BLaER1 treated with 17β-estradiol and CSF1 and Interleukin-3, amounts not matched to agents 10 nM and 100 nM (cell line): ENCODE measurements around the gene CFAP61.
A peak's percentile ranks its signal among the peaks of the same experiment; 100 is the strongest.
"Not testable (repeated sequence)": the region's sequence is repeated elsewhere in the genome, so short reads cannot be mapped to it uniquely, and the experiment has no call there.

Experiments used
- H3K27ac ChIP-seq, 11 experiments: shearing (Covaris generic); formaldehyde crosslinking; 2 replicates each; pipeline ENCODE4 v1.8.1; 2022
- H3K27me3 ChIP-seq, 11 experiments: shearing (Covaris generic); formaldehyde crosslinking; 2 replicates each; pipeline ENCODE4 v1.8.1; 2022
- H3K36me3 ChIP-seq, 11 experiments: shearing (Covaris generic); formaldehyde crosslinking; 2 replicates each; pipeline ENCODE4 v1.8.1; 2022
- H3K4me1 ChIP-seq, 10 experiments: shearing (Covaris generic); formaldehyde crosslinking; 2 replicates each; pipeline ENCODE4 v1.8.1; 2022
- H3K4me2 ChIP-seq, 11 experiments: shearing (Covaris generic); formaldehyde crosslinking; 2 replicates each; pipeline ENCODE4 v1.8.1; 2022
- H3K4me3 ChIP-seq, 10 experiments: shearing (Covaris generic); formaldehyde crosslinking; 2 replicates each; pipeline ENCODE4 v1.8.1; 2022
- H3K9ac ChIP-seq, 11 experiments: shearing (Covaris generic); formaldehyde crosslinking; 2 replicates each; pipeline ENCODE4 v1.8.1; 2022
- H3K9me3 ChIP-seq, 11 experiments: shearing (Covaris generic); formaldehyde crosslinking; replicated peaks in 1 of 11; 2 replicates each; pipeline ENCODE4 v1.8.1; 2022
- H4K20me1 ChIP-seq, 11 experiments: shearing (Covaris generic); formaldehyde crosslinking; 2 replicates each; pipeline ENCODE4 v1.8.1; 2022
- Cebpa-rat ChIP-seq, 11 experiments: shearing (Covaris generic); IDR thresholded peaks; 2 replicates each; pipeline ENCODE4 v1.8.1; 2022

CFAP61 gene

DNA sequence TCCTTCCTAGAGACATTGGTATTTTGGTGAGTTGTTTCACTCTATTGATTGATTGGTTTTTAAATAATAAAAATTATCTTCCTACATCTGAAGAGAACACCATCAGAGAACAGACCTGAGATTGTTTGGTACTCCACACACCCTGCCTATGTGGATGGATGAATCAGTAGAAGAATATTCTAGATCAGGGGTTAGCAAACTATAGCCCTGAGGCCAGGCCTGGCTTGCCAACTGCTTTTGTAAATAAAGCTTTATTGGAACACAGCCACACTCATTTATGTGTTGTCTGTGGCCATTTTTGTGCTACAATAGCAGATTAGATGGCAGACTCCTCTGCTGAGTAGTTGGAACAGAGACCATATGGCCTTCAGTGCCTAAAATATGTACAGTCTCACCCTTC is 176.0 kb downstream of the CFAP61 start:
- Histone ChIP-seq H3K9me3 (peaks cover 0 to 16% (median 9%) of the 10 kb centered on the region in 11 experiments; a peak in 9 of 22 replicates), H4K20me1 (no peaks in the 10 kb centered on the region), H3K36me3 (no peaks in the 10 kb centered on the region), H3K4me1 (peaks cover 12 to 32% (median 27%) of the 10 kb centered on the region in 10 experiments), H3K27me3 (no peaks in the 10 kb centered on the region), H3K27ac (no peak overlapping the region), H3K4me3 (no peak overlapping the region), H3K4me2 (no peak overlapping the region), H3K9ac (no peak overlapping the region)
- TF ChIP-seq Cebpa-rat (IDR thresholded peaks at IDR 0.05): no peak

DNA sequence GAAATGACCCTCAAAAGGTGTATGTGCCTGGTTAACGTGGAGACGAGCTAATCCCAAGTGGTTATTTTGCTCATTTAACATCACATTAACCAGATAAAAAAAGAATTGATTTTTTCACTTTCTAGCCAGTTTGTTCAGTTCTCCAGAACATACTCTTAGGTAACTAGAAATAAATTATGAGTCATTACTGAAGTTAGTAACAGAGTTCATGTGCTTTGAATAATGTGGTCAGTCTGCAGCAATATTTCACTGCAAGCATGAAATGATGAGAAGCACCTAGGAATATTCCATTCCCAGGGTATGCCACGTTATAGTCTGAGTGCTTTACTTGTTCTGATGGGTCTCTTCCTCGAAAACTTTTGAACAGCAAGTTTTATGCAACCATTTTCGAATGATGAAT is 177.3 kb downstream of the CFAP61 start:
- no peak overlapping the region for H3K9ac ChIP-seq
- H3K27ac ChIP-seq: no peak overlapping the region
- H3K9me3 ChIP-seq: peaks cover 0 to 16% (median 9%) of the 10 kb centered on the region in 11 experiments; a peak in 9 of 22 replicates
- no peaks in the 10 kb centered on the region for H4K20me1 ChIP-seq
- H3K36me3 ChIP-seq: no peaks in the 10 kb centered on the region
- no peak for TF ChIP-seq Cebpa-rat (IDR thresholded peaks at IDR 0.05)
- H3K4me1 ChIP-seq: peaks cover 12 to 44% (median 39%) of the 10 kb centered on the region in 10 experiments
- H3K4me3 ChIP-seq: no peak overlapping the region
- H3K4me2 ChIP-seq: 0 out of 22 replicates have a peak overlapping the region, but pooled peaks of 1 of the 11 experiments have one; percentile 12
- no peaks in the 10 kb centered on the region for H3K27me3 ChIP-seq

DNA sequence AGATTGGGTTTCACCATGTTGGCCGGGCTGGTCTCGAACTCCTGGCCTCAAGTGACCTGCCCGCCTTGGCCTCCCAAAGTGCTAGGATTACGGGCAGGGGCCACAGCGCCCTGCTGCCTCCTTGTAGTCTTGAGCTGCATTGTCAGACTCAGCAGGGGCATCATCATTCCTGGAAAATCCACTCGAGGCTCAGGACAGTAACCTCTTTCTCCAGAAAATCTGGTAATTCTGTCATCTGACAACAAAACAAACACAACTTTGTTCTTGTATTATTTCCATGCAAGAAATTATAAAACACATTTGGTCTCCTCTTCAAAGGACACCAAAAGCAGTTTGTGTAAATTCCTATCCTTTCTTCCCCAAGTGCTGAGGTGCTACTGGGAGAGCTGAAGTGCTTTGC is 178.4 kb downstream of the CFAP61 start:
- Histone ChIP-seq H4K20me1 (no peaks in the 10 kb centered on the region), H3K27me3 (no peaks in the 10 kb centered on the region), H3K9ac (no peak overlapping the region; a peak in 1 of 22 replicates), H3K4me3 (no peak overlapping the region), H3K36me3 (no peaks in the 10 kb centered on the region), H3K4me2 (peak overlapping the region in 8 of 11 experiments; percentile 52 to 81 (median 75); a peak in 14 of 22 replicates), H3K9me3 (peaks cover 0 to 16% (median 9%) of the 10 kb centered on the region in 11 experiments; a peak in 9 of 22 replicates), H3K4me1 (peaks cover 12 to 55% (median 50%) of the 10 kb centered on the region in 10 experiments), H3K27ac (peak overlapping the region in 1 of 11 experiments; percentile 79; a peak in 3 of 22 replicates)
- no peak for TF ChIP-seq Cebpa-rat (IDR thresholded peaks at IDR 0.05)

DNA sequence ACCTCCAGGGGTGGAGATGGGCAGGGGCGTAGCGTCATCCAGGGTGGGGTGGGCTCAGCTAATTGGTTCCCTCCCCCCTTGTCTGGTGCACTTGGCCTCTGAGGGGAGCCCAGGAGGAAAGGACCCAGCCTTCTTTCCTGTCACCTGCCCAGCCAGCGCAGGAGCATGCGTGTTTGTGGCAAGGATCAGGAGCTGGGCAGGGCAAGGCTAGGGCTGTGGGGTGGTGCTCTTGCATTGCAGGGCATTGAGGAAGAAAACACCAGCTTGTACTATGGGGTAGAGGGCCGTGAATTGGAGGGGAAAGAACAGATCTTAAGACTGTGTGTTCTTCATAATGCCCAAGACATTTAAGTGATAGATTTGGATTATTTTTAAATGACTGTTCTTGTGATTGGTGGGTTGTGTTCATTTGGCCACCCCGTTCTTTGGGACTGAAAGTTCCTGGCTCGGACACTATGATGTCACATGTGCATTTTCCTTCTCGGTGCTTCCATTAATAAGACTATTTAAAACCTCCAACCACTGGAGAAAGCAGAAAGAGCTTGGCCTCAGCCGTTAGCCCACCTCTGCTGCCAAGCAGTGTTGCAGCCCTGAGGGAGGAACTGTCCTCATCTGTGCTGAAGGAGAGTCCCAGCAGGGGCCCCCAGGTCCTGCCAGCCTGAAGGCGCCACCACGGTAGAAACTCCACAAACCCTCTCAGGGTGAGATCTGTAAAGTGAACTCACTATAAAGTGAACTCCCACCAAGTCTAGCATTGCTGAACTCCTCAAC is 179.4 kb downstream of the CFAP61 start:
- H3K9ac ChIP-seq: peak overlapping the region in 4 of 11 experiments; percentile 40 to 67 (median 52); a peak in 6 of 22 replicates
- peaks cover 12 to 56% (median 50%) of the 10 kb centered on the region in 10 experiments for H3K4me1 ChIP-seq
- H3K4me3 ChIP-seq: no peak overlapping the region; a peak in 1 of 20 replicates
- H3K27me3 ChIP-seq: no peaks in the 10 kb centered on the region
- H3K27ac ChIP-seq: peak overlapping the region in 7 of 11 experiments; percentile 43 to 79 (median 72); a peak in 12 of 22 replicates
- H3K36me3 ChIP-seq: no peaks in the 10 kb centered on the region
- H3K9me3 ChIP-seq: peaks cover 0 to 11% (median 8%) of the 10 kb centered on the region in 11 experiments; a peak in 9 of 22 replicates
- no peaks in the 10 kb centered on the region for H4K20me1 ChIP-seq
- peak overlapping the region in 10 of 11 experiments; percentile 50 to 81 (median 74); a peak in 20 of 22 replicates for H3K4me2 ChIP-seq
- no peak for TF ChIP-seq Cebpa-rat (IDR thresholded peaks at IDR 0.05)

DNA sequence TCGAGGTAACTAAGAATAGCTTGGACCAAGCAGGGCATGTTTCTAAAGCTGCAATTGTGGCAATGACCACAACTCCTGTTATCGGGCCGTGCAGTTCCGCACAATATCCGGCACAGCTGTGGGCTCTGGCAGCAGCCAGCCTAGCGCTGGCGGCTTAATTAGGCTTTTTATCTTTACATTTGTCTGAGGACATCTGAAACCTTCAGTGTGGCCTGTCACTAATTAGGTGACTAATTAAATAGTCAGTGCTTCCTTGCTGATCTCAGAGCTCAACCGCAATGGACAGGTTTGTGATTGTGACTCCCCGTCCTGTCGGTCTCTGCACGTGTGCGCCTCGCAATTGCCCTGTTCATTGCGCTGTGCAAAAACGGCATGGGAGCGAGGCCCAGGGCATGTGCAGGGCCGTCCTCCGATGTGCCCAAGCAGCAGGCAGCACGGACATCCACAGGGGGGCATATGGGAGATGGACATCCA is 180.7 kb downstream of the CFAP61 start:
- Histone ChIP-seq H4K20me1 (no peaks in the 10 kb centered on the region), H3K4me1 (peaks cover 12 to 56% (median 50%) of the 10 kb centered on the region in 10 experiments), H3K27me3 (no peaks in the 10 kb centered on the region), H3K27ac (peak overlapping the region in 7 of 11 experiments; percentile 6 to 79 (median 72); a peak in 10 of 22 replicates), H3K9me3 (no peaks in the 10 kb centered on the region), H3K4me3 (peak overlapping the region in 1 of 10 experiments; percentile 2; a peak in 1 of 20 replicates), H3K36me3 (no peaks in the 10 kb centered on the region), H3K4me2 (peak overlapping the region; percentile 45 to 81 (median 73)), H3K9ac (peak overlapping the region in 4 of 11 experiments; percentile 29 to 67 (median 52); a peak in 6 of 22 replicates)
- peak in 2 of 11 experiments; percentile 7 to 34; a peak in 2 of 22 replicates for TF ChIP-seq Cebpa-rat (IDR thresholded peaks at IDR 0.05)

DNA sequence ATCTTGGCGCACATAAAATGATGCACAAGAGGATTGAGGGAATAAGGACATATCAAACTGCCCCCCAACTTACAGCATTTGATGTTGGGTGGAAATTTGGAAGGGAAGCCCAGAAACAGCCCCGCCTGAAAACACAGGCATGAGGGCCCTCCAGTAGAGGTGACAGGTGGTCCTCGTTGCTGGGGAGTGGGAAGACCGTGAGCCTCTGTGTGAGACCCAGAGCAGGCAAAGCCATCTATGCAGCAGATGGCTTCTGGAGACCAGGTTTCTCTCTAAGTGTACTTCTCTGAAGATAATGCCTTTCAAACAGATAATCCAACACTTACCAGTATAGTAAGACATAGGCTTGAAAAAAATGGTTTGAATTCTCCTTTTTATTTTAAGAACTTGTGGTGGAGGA is 183.3 kb downstream of the CFAP61 start:
- no peak for TF ChIP-seq Cebpa-rat (IDR thresholded peaks at IDR 0.05)
- H3K9me3 ChIP-seq: no peaks in the 10 kb centered on the region
- no peaks in the 10 kb centered on the region for H3K27me3 ChIP-seq
- H3K27ac ChIP-seq: no peak overlapping the region
- H3K4me1 ChIP-seq: peaks cover 12 to 50% (median 49%) of the 10 kb centered on the region in 10 experiments
- no peak overlapping the region for H3K4me3 ChIP-seq
- no peak overlapping the region for H3K9ac ChIP-seq
- no peaks in the 10 kb centered on the region for H3K36me3 ChIP-seq
- peak overlapping the region in 8 of 11 experiments; percentile 16 to 81 (median 74); a peak in 9 of 22 replicates for H3K4me2 ChIP-seq
- no peaks in the 10 kb centered on the region for H4K20me1 ChIP-seq

DNA sequence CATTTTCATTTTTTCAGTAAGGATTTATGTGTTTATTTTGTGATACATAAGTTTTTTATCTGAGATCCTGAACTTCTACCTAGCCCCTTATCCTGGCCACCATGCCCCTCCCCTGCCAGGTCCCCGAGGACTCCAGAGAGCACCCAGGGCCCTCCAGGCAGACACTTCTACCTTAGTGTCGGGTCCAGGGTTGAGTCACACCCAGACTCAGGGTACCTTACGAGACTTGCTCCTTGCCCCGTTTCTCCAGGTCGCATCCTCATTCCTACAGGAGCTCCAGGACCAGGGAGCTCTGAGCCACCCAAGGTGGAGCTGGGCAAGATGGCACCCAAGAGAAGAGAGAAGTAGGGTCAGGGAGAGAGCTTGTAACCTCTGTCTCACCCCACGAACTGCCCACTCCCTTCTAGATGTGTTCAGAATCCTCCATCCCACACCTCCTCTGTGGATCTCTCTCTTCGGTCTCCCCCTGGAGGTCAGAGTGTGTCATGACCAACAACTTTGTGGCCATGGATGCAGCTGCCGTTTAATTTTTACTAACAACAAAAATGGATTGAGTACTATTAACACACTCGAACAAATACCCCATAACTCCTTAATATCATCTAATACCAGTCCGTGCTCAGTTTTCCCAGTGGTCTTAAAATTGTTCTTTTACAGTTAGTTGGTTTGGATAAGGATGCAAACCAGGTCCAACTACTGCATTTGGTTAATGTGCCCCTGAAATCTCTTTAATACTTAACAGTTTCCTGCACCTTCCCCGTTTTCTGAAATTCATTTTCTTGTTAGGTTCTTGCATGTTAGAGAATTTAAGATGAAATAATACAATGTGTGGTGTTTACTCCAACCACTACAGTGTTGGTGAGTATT is 185.0 kb downstream of the CFAP61 start:
- no peak for TF ChIP-seq Cebpa-rat (IDR thresholded peaks at IDR 0.05)
- H3K9me3 ChIP-seq: 0 out of 22 replicates have a peak, but pooled peaks cover 0 to under 1% (median 0%) of the 10 kb centered on the region in 11 experiments
- peaks cover 10 to 34% (median 33%) of the 10 kb centered on the region in 10 experiments for H3K4me1 ChIP-seq
- no peak overlapping the region for H3K4me3 ChIP-seq
- no peak overlapping the region for H3K27ac ChIP-seq
- H3K36me3 ChIP-seq: no peaks in the 10 kb centered on the region
- H3K27me3 ChIP-seq: no peaks in the 10 kb centered on the region
- no peaks in the 10 kb centered on the region for H4K20me1 ChIP-seq
- H3K9ac ChIP-seq: no peak overlapping the region
- no peak overlapping the region for H3K4me2 ChIP-seq

DNA sequence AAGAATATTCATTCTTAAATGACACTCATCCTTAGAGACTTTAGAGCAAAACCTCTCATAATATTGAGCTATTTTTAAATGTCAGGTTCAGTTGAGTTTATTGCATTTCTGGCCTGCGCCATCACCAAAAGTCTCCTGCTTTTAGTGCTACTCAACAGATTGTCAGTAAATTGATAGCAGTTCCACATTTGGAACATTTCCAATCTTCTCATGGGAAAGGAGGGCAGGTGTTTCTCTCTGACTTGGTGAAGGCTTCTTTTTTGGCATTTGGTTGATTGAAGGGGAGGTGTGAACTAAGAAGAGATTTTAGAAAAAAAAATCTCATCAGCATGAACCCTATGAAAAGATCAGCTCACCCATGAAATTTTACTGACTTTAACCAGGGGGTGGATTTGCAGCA is 189.6 kb downstream of the CFAP61 start:
- no peaks in the 10 kb centered on the region for H4K20me1 ChIP-seq
- no peaks in the 10 kb centered on the region for H3K4me1 ChIP-seq
- no peak overlapping the region for H3K4me2 ChIP-seq
- no peaks in the 10 kb centered on the region for H3K27me3 ChIP-seq
- no peak overlapping the region for H3K27ac ChIP-seq
- H3K9ac ChIP-seq: no peak overlapping the region
- H3K36me3 ChIP-seq: peaks cover 0 to 6% (median 0%) of the 10 kb centered on the region in 11 experiments; a peak in 1 of 22 replicates
- no peak for TF ChIP-seq Cebpa-rat (IDR thresholded peaks at IDR 0.05)
- H3K4me3 ChIP-seq: no peak overlapping the region
- H3K9me3 ChIP-seq: peaks cover 23 to 42% (median 29%) of the 10 kb centered on the region in 11 experiments

DNA sequence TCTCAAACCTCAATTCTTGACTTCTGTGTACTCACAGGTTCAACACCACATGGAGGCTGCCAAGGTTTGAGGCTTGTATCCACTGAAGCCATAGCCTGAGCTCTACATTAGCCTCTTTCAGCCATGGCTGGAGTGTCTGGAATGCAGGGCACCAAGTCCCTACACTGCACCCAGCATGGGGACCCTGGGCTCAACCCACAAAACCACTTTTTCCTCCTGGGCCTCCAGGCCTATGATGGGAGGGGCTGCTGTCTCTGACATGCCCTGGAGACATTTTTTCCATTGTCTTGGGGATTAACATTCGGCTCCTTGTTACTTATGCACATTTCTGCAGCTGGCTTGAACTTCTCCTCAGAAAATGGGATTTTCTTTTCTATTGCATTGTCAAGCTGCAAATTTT is 192.1 kb downstream of the CFAP61 start:
- not testable (repeated sequence) for H3K4me2 ChIP-seq, H3K36me3 ChIP-seq, H3K27me3 ChIP-seq, H3K27ac ChIP-seq, H3K4me1 ChIP-seq, H3K4me3 ChIP-seq, H4K20me1 ChIP-seq, H3K9ac ChIP-seq
- peaks cover 23 to 42% (median 29%) of the 10 kb centered on the region in 11 experiments for H3K9me3 ChIP-seq
